Measurements from ENCODE around the gene PIM2. TPM values are rescaled to one million over a fixed set of nuclear protein-coding genes. Genes with fewer than 3 reads are reported as not detected.

The PIM2 gene
- total and polyA plus RNA-seq, 9 of the 15 experiments (the other 6 are each of a cell fraction or from before 2014, with no cell fraction given): 67.6 to 191 (median 108) TPM

DNA sequence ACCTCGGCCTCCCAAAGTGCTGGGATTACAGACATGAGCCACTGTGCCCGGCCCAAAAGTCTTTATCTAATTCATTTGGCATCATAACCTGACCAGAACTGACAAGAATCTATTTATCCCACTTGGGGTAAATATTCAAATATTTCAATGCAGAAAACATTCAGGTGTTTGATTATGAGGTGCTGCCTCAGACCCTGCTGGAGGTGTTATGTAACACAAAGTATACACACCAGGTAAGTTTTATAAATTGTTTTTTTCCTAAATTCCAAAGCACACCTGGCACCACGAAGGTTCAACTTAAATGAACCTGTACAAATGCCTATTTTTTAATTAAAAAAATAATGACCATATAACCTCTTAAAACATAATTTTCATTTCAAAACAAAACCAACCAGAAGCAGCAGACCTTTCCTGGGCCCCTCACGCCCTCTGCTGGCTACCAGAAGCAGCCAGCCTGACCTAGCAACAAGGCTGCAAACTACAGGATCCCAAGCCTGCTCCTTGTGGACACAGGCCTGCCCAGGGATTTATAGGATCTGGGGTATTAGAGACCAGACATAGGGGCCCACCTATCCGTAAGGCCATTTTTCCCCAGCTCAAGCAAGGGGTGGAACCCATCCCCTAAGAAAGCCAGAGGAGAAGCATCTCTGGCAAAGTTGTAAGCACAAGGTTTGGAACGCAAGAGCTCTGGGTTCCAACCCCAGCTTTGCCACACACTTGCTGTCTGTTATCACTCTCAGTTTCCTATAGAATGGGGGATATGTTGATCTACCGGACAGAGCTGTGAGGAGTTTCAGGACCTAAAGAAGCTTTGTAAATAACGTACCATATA lies 26.9 kb upstream of the PIM2 start (continued):
- TF ChIP-seq, protein P1, sequence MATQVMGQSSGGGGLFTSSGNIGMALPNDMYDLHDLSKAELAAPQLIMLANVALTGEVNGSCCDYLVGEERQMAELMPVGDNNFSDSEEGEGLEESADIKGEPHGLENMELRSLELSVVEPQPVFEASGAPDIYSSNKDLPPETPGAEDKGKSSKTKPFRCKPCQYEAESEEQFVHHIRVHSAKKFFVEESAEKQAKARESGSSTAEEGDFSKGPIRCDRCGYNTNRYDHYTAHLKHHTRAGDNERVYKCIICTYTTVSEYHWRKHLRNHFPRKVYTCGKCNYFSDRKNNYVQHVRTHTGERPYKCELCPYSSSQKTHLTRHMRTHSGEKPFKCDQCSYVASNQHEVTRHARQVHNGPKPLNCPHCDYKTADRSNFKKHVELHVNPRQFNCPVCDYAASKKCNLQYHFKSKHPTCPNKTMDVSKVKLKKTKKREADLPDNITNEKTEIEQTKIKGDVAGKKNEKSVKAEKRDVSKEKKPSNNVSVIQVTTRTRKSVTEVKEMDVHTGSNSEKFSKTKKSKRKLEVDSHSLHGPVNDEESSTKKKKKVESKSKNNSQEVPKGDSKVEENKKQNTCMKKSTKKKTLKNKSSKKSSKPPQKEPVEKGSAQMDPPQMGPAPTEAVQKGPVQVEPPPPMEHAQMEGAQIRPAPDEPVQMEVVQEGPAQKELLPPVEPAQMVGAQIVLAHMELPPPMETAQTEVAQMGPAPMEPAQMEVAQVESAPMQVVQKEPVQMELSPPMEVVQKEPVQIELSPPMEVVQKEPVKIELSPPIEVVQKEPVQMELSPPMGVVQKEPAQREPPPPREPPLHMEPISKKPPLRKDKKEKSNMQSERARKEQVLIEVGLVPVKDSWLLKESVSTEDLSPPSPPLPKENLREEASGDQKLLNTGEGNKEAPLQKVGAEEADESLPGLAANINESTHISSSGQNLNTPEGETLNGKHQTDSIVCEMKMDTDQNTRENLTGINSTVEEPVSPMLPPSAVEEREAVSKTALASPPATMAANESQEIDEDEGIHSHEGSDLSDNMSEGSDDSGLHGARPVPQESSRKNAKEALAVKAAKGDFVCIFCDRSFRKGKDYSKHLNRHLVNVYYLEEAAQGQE (IDR thresholded peaks at IDR 0.05; ENCODE audit: borderline replicate concordance): peak; percentile 77; the same call in 1 of the 2 replicates
- TF ChIP-seq, protein P1 (CRISPR knock-in tag; IDR thresholded peaks at IDR 0.05; ENCODE audit: low read depth): no peak
- TF ChIP-seq PTBP1 (IDR thresholded peaks at IDR 0.05; ENCODE audit: low read depth, low read length): no peak
- peak in 1 of 2 experiments; percentile 50; a peak in 1 of 4 replicates for TF ChIP-seq FOXK2 (conservative IDR thresholded peaks at IDR 0.05 in 1 of 2, IDR thresholded peaks at IDR 0.05 in 1 of 2; ENCODE audit: low read depth in 2 of 2)
- TF ChIP-seq, protein P2, sequence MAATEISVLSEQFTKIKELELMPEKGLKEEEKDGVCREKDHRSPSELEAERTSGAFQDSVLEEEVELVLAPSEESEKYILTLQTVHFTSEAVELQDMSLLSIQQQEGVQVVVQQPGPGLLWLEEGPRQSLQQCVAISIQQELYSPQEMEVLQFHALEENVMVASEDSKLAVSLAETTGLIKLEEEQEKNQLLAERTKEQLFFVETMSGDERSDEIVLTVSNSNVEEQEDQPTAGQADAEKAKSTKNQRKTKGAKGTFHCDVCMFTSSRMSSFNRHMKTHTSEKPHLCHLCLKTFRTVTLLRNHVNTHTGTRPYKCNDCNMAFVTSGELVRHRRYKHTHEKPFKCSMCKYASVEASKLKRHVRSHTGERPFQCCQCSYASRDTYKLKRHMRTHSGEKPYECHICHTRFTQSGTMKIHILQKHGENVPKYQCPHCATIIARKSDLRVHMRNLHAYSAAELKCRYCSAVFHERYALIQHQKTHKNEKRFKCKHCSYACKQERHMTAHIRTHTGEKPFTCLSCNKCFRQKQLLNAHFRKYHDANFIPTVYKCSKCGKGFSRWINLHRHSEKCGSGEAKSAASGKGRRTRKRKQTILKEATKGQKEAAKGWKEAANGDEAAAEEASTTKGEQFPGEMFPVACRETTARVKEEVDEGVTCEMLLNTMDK (IDR thresholded peaks at IDR 0.05; ENCODE audit: borderline replicate concordance, insufficient read depth, low read depth, low read length, poor library complexity, severe bottlenecking): peak; percentile 36
- TF ChIP-seq MAFG (tag; conservative IDR thresholded peaks at IDR 0.05): no peak
- TF ChIP-seq, protein P3, sequence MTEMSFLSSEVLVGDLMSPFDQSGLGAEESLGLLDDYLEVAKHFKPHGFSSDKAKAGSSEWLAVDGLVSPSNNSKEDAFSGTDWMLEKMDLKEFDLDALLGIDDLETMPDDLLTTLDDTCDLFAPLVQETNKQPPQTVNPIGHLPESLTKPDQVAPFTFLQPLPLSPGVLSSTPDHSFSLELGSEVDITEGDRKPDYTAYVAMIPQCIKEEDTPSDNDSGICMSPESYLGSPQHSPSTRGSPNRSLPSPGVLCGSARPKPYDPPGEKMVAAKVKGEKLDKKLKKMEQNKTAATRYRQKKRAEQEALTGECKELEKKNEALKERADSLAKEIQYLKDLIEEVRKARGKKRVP (CRISPR knock-in tag; IDR thresholded peaks at IDR 0.05): no peak
- TF ChIP-seq, protein P4, sequence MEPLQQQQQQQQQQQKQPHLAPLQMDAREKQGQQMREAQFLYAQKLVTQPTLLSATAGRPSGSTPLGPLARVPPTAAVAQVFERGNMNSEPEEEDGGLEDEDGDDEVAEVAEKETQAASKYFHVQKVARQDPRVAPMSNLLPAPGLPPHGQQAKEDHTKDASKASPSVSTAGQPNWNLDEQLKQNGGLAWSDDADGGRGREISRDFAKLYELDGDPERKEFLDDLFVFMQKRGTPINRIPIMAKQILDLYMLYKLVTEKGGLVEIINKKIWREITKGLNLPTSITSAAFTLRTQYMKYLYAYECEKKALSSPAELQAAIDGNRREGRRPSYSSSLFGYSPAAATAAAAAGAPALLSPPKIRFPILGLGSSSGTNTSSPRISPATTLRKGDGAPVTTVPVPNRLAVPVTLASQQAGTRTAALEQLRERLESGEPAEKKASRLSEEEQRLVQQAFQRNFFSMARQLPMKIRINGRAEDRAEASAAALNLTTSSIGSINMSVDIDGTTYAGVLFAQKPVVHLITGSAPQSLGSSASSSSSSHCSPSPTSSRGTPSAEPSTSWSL (CRISPR knock-in tag; IDR thresholded peaks at IDR 0.05; ENCODE audit: borderline replicate concordance): no peak
- TF ChIP-seq, protein P5, sequence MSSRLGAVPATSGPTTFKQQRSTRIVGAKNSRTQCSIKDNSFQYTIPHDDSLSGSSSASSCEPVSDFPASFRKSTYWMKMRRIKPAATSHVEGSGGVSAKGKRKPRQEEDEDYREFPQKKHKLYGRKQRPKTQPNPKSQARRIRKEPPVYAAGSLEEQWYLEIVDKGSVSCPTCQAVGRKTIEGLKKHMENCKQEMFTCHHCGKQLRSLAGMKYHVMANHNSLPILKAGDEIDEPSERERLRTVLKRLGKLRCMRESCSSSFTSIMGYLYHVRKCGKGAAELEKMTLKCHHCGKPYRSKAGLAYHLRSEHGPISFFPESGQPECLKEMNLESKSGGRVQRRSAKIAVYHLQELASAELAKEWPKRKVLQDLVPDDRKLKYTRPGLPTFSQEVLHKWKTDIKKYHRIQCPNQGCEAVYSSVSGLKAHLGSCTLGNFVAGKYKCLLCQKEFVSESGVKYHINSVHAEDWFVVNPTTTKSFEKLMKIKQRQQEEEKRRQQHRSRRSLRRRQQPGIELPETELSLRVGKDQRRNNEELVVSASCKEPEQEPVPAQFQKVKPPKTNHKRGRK (tag; IDR thresholded peaks at IDR 0.05): no peak

Measured in K562 (cell line).